GM12878 (cell line): Measurements from ENCODE around the gene RIMS1. TPM values are rescaled to one million over a fixed set of nuclear protein-coding genes. Genes with fewer than 3 reads are reported as not detected.

ENCODE experiments used
- ATAC-seq: fragments of 200-7000 bp; cut with Tn5 transposase; 3 replicates; pipeline ENCODE4 v1.9.1; 2020; ENCODE audit warnings: mild to moderate bottlenecking, moderate library complexity
- BruUV-seq: library from RNA; stranded (reverse); fragments of 400-500 nt; replicated peaks from 2 replicates; lab custom pipeline; 2021; lab: Mats Ljungman, UMichigan
- CTCF ChIA-PET: fragments of 300-600 bp; sonication (Branson Sonifier 250); formaldehyde crosslinking; extraction: SDS; loops from one replicate; lab custom pipeline; 2021; ENCODE audit warnings: inconsistent platforms; lab: Yijun Ruan, JAX
- POLR2A ChIA-PET: fragments of 350-600 bp; formaldehyde crosslinking; extraction: SDS; loops from one replicate; lab custom pipeline; 2021; ENCODE audit warnings: inconsistent platforms; lab: Charles Lee
- RAD21 ChIA-PET: fragments of 300-600 bp; sonication (Branson Sonifier 250); formaldehyde crosslinking; loops from one replicate; lab custom pipeline; 2023; ENCODE audit warnings: antibody characterized with exemption; ENCODE audit not compliant: unreplicated experiment; lab: Charles Lee
- SMC1A ChIA-PET: fragments of 300-600 bp; sonication (Branson Sonifier 250); formaldehyde crosslinking; loops from one replicate; lab custom pipeline; 2023; ENCODE audit not compliant: unreplicated experiment, uncharacterized antibody; lab: Charles Lee
- DNase-seq: peaks from one replicate; pipeline ENCODE4 v3.0.0-alpha.2; 2011; ENCODE audit warnings: low read depth, low spot score
- FAIRE-seq: peaks from 3 replicates; lab custom pipeline; 2011; peaks lifted over from hg19 to GRCh38; lab: Jason Lieb, UNC
- H2AFZ ChIP-seq: 2 replicates; pipeline ENCODE4 v1.6.0; 2011; ENCODE audit warnings: low read depth, low read length, control low read depth; ENCODE audit not compliant: control insufficient read depth
- H3K27ac ChIP-seq: 2 replicates; pipeline ENCODE4 v1.5.1; 2011; ENCODE audit warnings: control low read depth; ENCODE audit not compliant: control insufficient read depth, insufficient read depth
- H3K27me3 ChIP-seq, 2 experiments: replicated peaks in 1 of 2; 2 replicates each; pipeline versions ENCODE4 v1.6.0 to v1.6.1; 2011; ENCODE audit warnings: low read length in 1 of 2; ENCODE audit not compliant: control insufficient read depth in 2 of 2, insufficient read depth in 2 of 2
- H3K36me3 ChIP-seq, 2 experiments: 2 replicates each; pipeline ENCODE4 v1.5.1; 2011; ENCODE audit warnings: low read length in 1 of 2; ENCODE audit not compliant: control insufficient read depth in 2 of 2, insufficient read depth in 2 of 2
- H3K4me1 ChIP-seq: 2 replicates; pipeline ENCODE4 v1.6.1; 2011; ENCODE audit warnings: mild to moderate bottlenecking, low read length, moderate library complexity, mixed read lengths; ENCODE audit not compliant: control insufficient read depth, insufficient read depth
- H3K4me2 ChIP-seq: 2 replicates; pipeline ENCODE4 v1.6.0; 2011; ENCODE audit warnings: control low read depth; ENCODE audit not compliant: control insufficient read depth, insufficient read depth
- H3K4me3 ChIP-seq: fragments of 200-600 bp; sonication (generic); 2 replicates; pipeline ENCODE4 v1.5.1; 2016
- H3K79me2 ChIP-seq: 2 replicates; pipeline ENCODE4 v1.6.0; 2011; ENCODE audit warnings: low read length; ENCODE audit not compliant: control insufficient read depth, insufficient read depth
- H3K9ac ChIP-seq: 2 replicates; pipeline ENCODE4 v1.8.0; 2011; ENCODE audit warnings: low read length, control low read depth, mixed read lengths; ENCODE audit not compliant: control insufficient read depth, insufficient read depth
- H3K9me3 ChIP-seq: replicated peaks from 3 replicates; pipeline ENCODE4 v1.5.1; 2011; ENCODE audit warnings: mild to moderate bottlenecking, low read length; ENCODE audit not compliant: control insufficient read depth, insufficient read depth
- H4K20me1 ChIP-seq: 2 replicates; pipeline ENCODE4 v1.6.0; 2011; ENCODE audit not compliant: control insufficient read depth, insufficient read depth
- HDAC2 ChIP-seq: fragments of 200-600 bp; sonication (generic); IDR thresholded peaks from 2 replicates; pipeline ENCODE4 v1.6.1; 2017
- in situ Hi-C: fragments of 300-500 bp; cut with MboI; formaldehyde crosslinking; loops from 9 replicates; pipeline ENCODE4 v1.14.3; 2018; ENCODE audit warnings: mixed read lengths
- intact Hi-C: fragments of 100-400 bp; cut with micrococcal nuclease; formaldehyde crosslinking; loops from one replicate; pipeline ENCODE4 v1.14.2; 2022; ENCODE audit not compliant: unreplicated experiment
- polyA plus RNA-seq, 11 experiments: library from polyadenylated mRNA; depleted of rRNA in 4 of 11; unstranded in 6 of 11; stranded (reverse) in 5 of 11; fragments of >200 nt; fragmentation: Nextera tagmentation in 4 of 11; fragmentation: Illumina TruSeq in 1 of 11; extraction: Ambion mirVana in 4 of 11; extraction: Trizol in 1 of 11; gene quantifications; 1 replicate in 1 of 11; 2 replicates in 10 of 11; pipeline versions ENCODE4 v1.2.1 to v1.2.3, GENCODE V29; 2011 to 2016; ENCODE audit warnings: inconsistent platforms in 2 of 11, missing spikeins in 2 of 11, low read depth in 1 of 11
- total RNA-seq, 4 experiments: library from RNA; depleted of rRNA in 3 of 4; stranded (reverse); fragments of >200 nt in 3 of 4; fragmentation: Illumina TruSeq in 1 of 4; extraction: Trizol in 1 of 4; gene quantifications; 2 replicates each; pipeline versions ENCODE4 v1.2.1 to v1.2.3, GENCODE V29; 2013 to 2021
- TF ChIP-seq, protein P1 (sequence below): IDR thresholded peaks from 2 replicates; pipeline ENCODE4 v1.6.1; 2012; ENCODE audit warnings: low read depth, low read length, improper control_type of control experiment
- TF ChIP-seq, protein P2 (sequence below): fragments of 450-650 bp; IDR thresholded peaks from 2 replicates; pipeline ENCODE4 v1.6.1; 2014; ENCODE audit warnings: mild to moderate bottlenecking
- TF ChIP-seq, protein P3 (sequence below): fragments of 450-650 bp; IDR thresholded peaks from 2 replicates; pipeline ENCODE4 v1.6.1; 2018; ENCODE audit warnings: mild to moderate bottlenecking, low read depth, moderate library complexity; ENCODE audit not compliant: partially characterized antibody

The RIMS1 gene
- total and polyA plus RNA-seq, 10 of the 15 experiments (the other 5 are each of a cell fraction or from before 2014, with no cell fraction given): 0.05 to 0.76 (median 0.23) TPM

DNA sequence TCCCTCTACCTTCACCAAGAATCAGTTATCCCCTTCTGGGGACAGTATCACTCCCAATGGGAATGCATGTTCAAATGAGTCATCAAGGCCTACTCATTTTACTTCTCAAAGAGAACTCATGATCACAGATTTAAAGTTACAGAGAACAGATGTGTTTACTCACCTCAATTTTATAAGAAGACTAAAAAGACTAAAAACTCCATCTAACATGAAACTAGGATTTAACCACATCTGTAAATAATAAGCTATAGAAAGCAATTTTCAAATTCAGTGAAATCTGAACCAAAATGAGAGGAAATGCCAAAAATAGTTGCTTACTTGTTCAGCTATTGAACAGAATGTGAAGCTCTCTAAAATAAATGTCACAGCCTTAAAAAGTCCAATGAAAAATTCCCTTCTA, 435.4 kb downstream of the RIMS1 start:
- intact Hi-C loops (no loop called here), in situ Hi-C loops (no loop called here)
- H3K9ac ChIP-seq: no peak overlapping the region
- CTCF ChIA-PET: interaction anchor here (0.6 to 1.4 kb wide), 2 partner anchors 58 to 772 kb away, joined by 3 read pairs; no protein-coding TSS in a partner anchor
- H3K9me3 ChIP-seq: no peaks in the 10 kb centered on the region
- no peak overlapping the region for H2AFZ ChIP-seq
- H3K4me3 ChIP-seq: no peak overlapping the region
- TF ChIP-seq, protein P1, sequence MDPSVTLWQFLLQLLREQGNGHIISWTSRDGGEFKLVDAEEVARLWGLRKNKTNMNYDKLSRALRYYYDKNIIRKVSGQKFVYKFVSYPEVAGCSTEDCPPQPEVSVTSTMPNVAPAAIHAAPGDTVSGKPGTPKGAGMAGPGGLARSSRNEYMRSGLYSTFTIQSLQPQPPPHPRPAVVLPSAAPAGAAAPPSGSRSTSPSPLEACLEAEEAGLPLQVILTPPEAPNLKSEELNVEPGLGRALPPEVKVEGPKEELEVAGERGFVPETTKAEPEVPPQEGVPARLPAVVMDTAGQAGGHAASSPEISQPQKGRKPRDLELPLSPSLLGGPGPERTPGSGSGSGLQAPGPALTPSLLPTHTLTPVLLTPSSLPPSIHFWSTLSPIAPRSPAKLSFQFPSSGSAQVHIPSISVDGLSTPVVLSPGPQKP: no peak
- TF ChIP-seq, protein P2, sequence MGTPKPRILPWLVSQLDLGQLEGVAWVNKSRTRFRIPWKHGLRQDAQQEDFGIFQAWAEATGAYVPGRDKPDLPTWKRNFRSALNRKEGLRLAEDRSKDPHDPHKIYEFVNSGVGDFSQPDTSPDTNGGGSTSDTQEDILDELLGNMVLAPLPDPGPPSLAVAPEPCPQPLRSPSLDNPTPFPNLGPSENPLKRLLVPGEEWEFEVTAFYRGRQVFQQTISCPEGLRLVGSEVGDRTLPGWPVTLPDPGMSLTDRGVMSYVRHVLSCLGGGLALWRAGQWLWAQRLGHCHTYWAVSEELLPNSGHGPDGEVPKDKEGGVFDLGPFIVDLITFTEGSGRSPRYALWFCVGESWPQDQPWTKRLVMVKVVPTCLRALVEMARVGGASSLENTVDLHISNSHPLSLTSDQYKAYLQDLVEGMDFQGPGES: no peak
- TF ChIP-seq, protein P3, sequence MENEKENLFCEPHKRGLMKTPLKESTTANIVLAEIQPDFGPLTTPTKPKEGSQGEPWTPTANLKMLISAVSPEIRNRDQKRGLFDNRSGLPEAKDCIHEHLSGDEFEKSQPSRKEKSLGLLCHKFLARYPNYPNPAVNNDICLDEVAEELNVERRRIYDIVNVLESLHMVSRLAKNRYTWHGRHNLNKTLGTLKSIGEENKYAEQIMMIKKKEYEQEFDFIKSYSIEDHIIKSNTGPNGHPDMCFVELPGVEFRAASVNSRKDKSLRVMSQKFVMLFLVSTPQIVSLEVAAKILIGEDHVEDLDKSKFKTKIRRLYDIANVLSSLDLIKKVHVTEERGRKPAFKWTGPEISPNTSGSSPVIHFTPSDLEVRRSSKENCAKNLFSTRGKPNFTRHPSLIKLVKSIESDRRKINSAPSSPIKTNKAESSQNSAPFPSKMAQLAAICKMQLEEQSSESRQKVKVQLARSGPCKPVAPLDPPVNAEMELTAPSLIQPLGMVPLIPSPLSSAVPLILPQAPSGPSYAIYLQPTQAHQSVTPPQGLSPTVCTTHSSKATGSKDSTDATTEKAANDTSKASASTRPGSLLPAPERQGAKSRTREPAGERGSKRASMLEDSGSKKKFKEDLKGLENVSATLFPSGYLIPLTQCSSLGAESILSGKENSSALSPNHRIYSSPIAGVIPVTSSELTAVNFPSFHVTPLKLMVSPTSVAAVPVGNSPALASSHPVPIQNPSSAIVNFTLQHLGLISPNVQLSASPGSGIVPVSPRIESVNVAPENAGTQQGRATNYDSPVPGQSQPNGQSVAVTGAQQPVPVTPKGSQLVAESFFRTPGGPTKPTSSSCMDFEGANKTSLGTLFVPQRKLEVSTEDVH: no peak
- TF ChIP-seq HDAC2: no peak
- H3K4me2 ChIP-seq: no peak overlapping the region
- H3K27me3 ChIP-seq: no peaks in the 10 kb centered on the region
- DNase-seq (no peak), ATAC-seq (no peak), FAIRE-seq (no peak)
- POLR2A ChIA-PET: no interaction called here
- no peak overlapping the region for H3K27ac ChIP-seq
- SMC1A ChIA-PET: no interaction called here
- H3K4me1 ChIP-seq: no peaks in the 10 kb centered on the region
- H4K20me1 ChIP-seq: no peaks in the 10 kb centered on the region
- H3K79me2 ChIP-seq: no peaks in the 10 kb centered on the region
- no peaks in the 10 kb centered on the region for H3K36me3 ChIP-seq
- RAD21 ChIA-PET: no interaction called here
- no TSS peak for BruUV-seq
